HL-60 (cell line): ENCODE data around the gene HOXB8.

ENCODE experiments used
- DNase-seq, 2 experiments: peaks; one replicate each; pipeline ENCODE4 v3.0.0-alpha.2; 2010 to 2020; ENCODE audit warnings: low read depth in 1 of 2, low spot score in 1 of 2
- H3K27ac ChIP-seq: fragments of 250-450 bp; sonication (Bioruptor Pico); replicated peaks from 2 replicates; pipeline ENCODE4 v1.5.1; 2020; ENCODE audit warnings: mild to moderate bottlenecking, moderate library complexity
- H3K27me3 ChIP-seq: fragments of 250-450 bp; sonication (Bioruptor Pico); 2 replicates; pipeline ENCODE4 v1.5.1; 2021; ENCODE audit warnings: mild to moderate bottlenecking, moderate library complexity; ENCODE audit not compliant: insufficient read depth, poor library complexity, severe bottlenecking
- H3K4me3 ChIP-seq: replicated peaks from 2 replicates; pipeline ENCODE4 v1.5.1; 2011; ENCODE audit warnings: mild to moderate bottlenecking, control low read depth, low read length; ENCODE audit not compliant: insufficient read depth
- GABPA ChIP-seq: IDR thresholded peaks from 2 replicates; pipeline ENCODE4 v1.6.1; 2012; ENCODE audit warnings: low read depth
- POLR2AphosphoS5 ChIP-seq: IDR thresholded peaks from 2 replicates; pipeline ENCODE4 v1.6.1; 2012; ENCODE audit warnings: low read depth
- SPI1 ChIP-seq: IDR thresholded peaks from 2 replicates; pipeline ENCODE4 v1.6.1; 2012; ENCODE audit warnings: low read depth, mild to moderate bottlenecking, borderline replicate concordance
- TF ChIP-seq, protein P1 (sequence below): IDR thresholded peaks from 2 replicates; pipeline ENCODE4 v1.6.1; 2012; ENCODE audit warnings: low read depth; ENCODE audit not compliant: insufficient replicate concordance
- TF ChIP-seq, protein P2 (sequence below): IDR thresholded peaks from one replicate; pipeline ENCODE4 v1.5.1; 2011; ENCODE audit warnings: low read length, control low read depth, inconsistent platforms; ENCODE audit not compliant: insufficient read depth

The HOXB8 gene

DNA sequence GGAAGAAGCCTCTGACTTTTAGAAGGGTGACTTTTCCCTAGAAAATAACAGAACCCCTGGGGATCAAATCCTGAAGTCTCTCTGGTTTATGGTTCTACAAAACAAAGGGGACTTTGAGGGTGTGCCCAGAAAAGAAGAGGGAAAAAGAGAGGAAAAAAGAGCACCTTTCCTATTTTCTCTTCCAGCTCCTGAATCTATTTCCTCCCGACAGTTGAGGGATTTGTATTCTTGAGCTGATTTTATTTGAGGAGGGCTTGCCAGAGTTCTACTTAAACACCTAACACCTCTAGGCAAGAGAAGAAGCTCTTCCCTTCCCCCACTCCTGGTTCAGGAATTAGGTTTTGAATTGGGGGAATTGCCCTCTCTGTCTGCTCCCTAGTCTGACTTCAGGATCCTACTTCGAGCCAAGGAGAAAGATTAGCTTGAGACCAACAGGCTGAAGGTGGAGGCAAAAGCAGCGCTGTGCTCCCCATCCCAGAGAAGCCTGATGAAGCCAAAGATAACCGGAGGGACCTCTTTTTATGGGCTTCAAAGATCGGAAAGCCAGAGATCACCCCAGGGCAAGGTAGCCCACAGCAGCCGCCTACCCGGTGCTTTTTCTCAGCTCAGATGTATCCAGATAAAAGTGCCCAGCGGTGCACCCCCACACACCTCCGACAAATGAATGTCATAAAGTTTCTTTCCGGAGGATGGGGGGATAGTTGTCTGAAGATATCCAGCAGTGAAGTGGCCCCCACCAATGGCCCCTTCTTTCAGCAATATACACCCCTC is 25.8 kb downstream of the HOXB8 start:
- TF ChIP-seq SPI1 (no peak), GABPA (no peak)
- TF ChIP-seq, protein P1, sequence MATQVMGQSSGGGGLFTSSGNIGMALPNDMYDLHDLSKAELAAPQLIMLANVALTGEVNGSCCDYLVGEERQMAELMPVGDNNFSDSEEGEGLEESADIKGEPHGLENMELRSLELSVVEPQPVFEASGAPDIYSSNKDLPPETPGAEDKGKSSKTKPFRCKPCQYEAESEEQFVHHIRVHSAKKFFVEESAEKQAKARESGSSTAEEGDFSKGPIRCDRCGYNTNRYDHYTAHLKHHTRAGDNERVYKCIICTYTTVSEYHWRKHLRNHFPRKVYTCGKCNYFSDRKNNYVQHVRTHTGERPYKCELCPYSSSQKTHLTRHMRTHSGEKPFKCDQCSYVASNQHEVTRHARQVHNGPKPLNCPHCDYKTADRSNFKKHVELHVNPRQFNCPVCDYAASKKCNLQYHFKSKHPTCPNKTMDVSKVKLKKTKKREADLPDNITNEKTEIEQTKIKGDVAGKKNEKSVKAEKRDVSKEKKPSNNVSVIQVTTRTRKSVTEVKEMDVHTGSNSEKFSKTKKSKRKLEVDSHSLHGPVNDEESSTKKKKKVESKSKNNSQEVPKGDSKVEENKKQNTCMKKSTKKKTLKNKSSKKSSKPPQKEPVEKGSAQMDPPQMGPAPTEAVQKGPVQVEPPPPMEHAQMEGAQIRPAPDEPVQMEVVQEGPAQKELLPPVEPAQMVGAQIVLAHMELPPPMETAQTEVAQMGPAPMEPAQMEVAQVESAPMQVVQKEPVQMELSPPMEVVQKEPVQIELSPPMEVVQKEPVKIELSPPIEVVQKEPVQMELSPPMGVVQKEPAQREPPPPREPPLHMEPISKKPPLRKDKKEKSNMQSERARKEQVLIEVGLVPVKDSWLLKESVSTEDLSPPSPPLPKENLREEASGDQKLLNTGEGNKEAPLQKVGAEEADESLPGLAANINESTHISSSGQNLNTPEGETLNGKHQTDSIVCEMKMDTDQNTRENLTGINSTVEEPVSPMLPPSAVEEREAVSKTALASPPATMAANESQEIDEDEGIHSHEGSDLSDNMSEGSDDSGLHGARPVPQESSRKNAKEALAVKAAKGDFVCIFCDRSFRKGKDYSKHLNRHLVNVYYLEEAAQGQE, result no peak
- TF ChIP-seq, protein P2, sequence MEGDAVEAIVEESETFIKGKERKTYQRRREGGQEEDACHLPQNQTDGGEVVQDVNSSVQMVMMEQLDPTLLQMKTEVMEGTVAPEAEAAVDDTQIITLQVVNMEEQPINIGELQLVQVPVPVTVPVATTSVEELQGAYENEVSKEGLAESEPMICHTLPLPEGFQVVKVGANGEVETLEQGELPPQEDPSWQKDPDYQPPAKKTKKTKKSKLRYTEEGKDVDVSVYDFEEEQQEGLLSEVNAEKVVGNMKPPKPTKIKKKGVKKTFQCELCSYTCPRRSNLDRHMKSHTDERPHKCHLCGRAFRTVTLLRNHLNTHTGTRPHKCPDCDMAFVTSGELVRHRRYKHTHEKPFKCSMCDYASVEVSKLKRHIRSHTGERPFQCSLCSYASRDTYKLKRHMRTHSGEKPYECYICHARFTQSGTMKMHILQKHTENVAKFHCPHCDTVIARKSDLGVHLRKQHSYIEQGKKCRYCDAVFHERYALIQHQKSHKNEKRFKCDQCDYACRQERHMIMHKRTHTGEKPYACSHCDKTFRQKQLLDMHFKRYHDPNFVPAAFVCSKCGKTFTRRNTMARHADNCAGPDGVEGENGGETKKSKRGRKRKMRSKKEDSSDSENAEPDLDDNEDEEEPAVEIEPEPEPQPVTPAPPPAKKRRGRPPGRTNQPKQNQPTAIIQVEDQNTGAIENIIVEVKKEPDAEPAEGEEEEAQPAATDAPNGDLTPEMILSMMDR, result no peak
- H3K27ac ChIP-seq, result no peak overlapping the region
- no peak overlapping the region for H3K4me3 ChIP-seq
- peaks cover 79% of the 10 kb centered on the region for H3K27me3 ChIP-seq
- DNase-seq, result no peak

DNA sequence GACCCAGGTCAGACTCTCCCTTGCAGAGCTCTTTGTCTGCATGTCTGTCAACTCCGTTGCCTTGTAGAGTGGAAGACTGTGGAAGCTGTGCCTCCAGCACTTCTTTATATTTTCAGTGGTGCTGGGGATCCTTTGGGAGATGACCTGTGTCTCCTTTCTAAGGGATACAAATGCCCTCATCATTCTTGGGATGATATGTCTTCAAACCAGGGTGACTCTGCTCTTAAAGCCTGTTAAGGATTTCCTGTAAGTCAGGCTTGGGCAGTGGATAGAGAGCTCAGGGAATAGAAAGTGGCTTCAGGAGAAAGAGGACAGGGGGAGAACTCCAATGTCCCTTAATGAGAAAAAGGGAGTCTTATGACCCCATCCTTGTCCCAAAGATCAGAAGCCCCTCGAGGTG is 26.6 kb downstream of the HOXB8 start:
- Histone ChIP-seq H3K4me3 (no peak overlapping the region), H3K27ac (no peak overlapping the region), H3K27me3 (peaks cover 84% of the 10 kb centered on the region)
- TF ChIP-seq, protein P2, result no peak
- TF ChIP-seq GABPA, result no peak
- TF ChIP-seq POLR2AphosphoS5, result no peak
- TF ChIP-seq SPI1, result no peak
- TF ChIP-seq, protein P1, result no peak
- no peak for DNase-seq

DNA sequence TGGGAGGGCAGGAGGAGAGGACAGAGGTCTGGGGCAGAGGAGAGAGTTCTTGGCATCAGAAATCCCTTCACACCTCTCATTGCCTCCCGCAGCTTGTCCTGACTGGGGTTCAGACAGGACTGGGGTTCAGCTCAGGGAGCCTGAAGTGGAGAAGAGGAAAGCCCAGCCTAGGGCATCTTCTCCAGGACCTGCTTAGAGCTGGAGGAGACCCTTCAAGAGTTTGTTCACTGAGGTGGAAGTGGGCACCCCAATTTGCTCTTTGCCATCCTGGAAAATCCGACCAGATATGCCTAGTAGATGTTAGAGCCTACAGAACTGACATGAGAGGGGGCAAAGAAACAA is 27.0 kb downstream of the HOXB8 start:
- H3K27ac ChIP-seq, result no peak overlapping the region
- H3K4me3 ChIP-seq, result no peak overlapping the region
- peaks cover 84% of the 10 kb centered on the region for H3K27me3 ChIP-seq
- no peak for DNase-seq
- TF ChIP-seq POLR2AphosphoS5 (no peak), SPI1 (no peak), GABPA (no peak)
- TF ChIP-seq, protein P1, result no peak
- TF ChIP-seq, protein P2, result no peak
